GM18861 (cell line): ENCODE measurements around the gene TSPAN2.

Experiments
- ATAC-seq: cut with Tn5 transposase; IDR thresholded peaks from one replicate; pipeline ENCODE4 v1.9.1; 2021; ENCODE audit not compliant: unreplicated experiment

Gene TSPAN2

GRCh38 chr1:115076384-115076915 is 12.9 kb downstream of the TSPAN2 start:
- ATAC-seq, result no peak

DNA sequence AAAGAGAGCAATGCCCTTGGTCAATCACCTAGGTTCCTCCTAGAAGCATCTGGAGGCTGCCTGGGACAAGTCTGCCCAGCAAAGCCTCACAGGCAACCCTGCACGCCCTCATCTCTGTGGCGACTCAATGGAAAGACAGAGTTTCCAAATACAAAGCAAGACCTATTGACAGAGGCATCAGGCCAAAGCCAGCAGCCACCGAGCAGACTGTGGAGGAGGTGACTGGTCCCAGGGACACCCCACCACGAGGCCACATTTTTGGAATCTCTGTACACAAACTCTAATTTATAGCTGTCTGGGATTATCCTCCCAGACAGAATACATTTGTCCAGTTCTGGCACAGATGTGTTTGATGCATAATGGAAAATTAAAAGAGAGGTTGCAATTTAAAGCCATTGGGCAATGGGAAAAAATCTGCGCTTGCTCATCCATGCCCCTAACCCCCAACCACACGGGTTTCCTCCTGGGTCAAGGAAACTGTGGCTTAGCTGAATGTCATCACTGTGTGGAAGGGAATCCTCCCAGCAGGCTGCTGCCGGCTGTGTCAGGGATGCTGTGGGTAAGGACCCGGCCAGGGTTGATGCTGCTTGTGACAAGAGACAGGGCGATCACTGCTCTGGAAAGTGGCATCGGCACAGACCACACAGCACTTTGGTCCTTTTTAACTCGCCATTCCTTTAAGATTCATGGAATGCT is 14.3 kb downstream of the TSPAN2 start:
- ATAC-seq, result no peak

- ATAC-seq, result no peak
Observed at GRCh38 chr1:115073298-115074087, 15.8 kb downstream of the TSPAN2 start.

DNA sequence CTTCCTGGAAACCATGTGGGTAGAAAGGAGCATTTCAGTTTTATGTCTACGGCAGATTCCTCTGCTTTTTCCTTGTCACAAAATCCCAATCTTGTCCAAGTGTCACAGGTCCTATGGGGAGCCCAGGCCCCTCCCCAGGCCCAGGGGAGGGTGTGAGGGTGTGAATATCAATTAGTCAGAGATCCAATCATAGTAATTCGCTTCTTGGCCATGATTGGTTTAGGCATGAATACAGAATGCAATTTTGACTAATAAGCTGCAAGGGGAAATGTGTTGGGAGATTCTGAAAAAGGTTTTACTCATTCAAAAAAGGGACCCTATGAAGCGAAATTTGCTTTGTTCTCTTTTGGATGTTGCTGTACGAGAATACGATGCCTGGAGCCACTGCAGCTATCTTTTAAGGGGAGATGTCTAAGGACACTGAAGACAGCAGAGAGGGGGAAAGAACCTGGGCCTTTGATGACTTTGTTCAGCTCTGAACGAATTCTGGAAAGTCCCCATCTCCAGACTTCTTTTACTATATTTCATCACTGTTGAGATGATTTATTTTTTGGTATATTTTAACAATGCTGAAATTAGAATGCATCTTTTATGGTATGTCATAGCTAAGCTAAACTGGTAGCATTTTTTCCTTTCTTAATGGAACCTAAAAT is 18.2 kb downstream of the TSPAN2 start:
- ATAC-seq, result no peak

DNA sequence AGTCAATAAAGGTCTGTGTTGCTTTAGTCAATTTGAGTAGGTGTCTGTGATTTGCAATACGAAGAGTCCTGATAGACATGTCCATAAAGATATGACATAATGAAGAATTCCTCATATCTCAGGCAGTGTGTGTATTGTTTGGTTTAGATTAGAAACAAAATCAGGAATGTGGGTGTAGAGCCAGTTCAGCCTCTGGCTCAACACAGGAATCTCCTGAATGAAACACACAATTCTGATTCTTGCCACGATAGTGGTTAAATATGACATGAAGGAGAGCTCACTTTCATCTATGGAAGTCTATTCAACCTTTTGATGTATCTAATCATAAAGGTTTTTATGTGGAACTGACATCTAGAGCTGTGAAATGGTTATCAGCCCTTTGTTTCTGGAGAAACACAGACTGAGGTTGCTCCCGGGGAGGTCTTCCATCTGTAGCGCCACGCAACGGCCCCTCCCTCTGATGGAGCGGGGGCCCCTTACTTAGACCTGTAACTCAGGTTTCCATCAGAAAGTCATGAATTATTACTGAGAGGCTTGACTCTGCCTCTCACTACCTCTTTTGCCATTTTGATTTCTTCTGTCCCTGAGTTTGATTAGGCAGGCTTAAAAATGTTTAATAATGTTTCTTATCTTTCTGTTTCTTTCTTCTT is 19.5 kb downstream of the TSPAN2 start:
- no peak for ATAC-seq

- no peak for ATAC-seq
Observed at GRCh38 chr1:115068826-115069585, 20.3 kb downstream of the TSPAN2 start.

- no peak for ATAC-seq
Observed at GRCh38 chr1:115067161-115067859, 22.0 kb downstream of the TSPAN2 start.

GRCh38 chr1:115065021-115065420 is 24.3 kb downstream of the TSPAN2 start:
- no peak for ATAC-seq

- ATAC-seq, result no peak
Observed at GRCh38 chr1:115064461-115064860, 24.8 kb downstream of the TSPAN2 start.

GRCh38 chr1:115063228-115063901 is 25.9 kb downstream of the TSPAN2 start:
- peak; percentile 50 for ATAC-seq

GRCh38 chr1:115062542-115063004 is 26.7 kb downstream of the TSPAN2 start:
- ATAC-seq, result peak; percentile 73

GRCh38 chr1:115060501-115060900 is 28.8 kb downstream of the TSPAN2 start:
- no peak for ATAC-seq

GRCh38 chr1:115059316-115059715 is 30.0 kb downstream of the TSPAN2 start:
- no peak for ATAC-seq

DNA sequence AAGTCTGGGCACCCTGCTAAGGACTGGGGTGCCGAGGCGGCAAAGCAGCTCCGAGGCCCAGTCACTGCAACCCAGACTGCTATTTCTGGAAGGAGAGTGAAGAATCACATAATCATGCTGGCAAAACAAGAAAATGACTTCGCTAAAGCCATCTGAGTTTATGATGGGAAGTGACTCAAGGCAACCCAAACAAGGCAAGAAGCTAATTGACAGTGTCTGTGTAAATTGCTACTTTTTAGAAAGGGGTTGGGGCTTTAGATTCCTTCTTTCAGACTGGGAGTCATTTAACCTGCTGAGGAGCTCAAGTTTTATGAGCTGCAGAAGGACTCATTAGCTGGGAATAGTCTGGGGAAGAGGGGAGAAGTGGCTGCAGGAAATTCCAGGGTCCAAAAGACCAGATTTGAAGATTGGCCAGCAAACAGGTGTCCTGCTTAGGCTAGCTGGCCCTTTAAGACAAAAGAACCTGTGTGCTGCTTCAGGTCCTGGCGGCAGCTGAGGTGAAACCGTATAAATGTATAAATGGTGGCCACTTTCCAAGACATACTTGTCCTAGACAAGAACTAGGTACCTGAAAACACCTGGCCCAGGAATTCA is 31.5 kb downstream of the TSPAN2 start:
- no peak for ATAC-seq

DNA sequence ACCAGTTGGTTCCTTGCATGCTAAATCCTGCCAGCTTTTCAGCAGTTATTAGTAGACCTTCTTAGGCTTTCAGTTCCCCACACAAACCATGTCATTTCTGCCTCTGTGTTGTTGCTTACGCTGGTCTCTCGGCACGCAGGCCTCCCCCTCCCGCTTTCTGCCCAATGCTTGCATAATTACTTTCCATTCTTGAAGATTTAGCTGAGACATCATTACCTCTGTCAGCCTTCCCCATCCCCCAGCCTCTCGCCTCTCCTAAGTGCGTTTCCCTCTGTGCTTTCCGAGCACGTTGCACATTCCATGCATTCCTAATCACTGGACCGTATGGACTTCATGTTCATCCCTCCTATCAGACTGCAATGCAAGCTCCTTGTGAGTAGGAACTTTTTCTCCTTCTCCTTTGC is 32.9 kb downstream of the TSPAN2 start:
- no peak for ATAC-seq

GRCh38 chr1:115052454-115053083 is 36.7 kb downstream of the TSPAN2 start:
- peak; percentile 91 for ATAC-seq

DNA sequence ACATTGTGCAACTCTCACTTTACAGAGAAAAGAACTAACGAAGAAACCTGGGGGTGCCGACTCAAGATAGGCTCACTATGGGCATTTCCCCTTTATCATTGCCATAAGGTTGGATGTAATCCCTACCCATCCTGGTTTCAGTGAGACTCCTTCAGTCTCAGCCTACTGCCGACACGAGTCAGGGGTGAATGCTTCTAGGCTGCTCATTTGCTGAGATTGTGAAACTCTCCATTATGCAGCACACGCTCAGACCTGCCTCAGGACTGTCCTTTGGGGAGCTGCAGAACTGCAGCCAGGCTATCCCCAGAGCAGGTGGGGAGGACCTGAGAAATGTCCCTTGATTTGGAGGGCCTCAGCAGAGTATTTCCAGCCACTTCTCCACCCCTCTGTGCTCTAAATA is 37.5 kb downstream of the TSPAN2 start:
- ATAC-seq, result no peak

- ATAC-seq, result no peak
Observed at GRCh38 chr1:115046751-115047150, 42.6 kb downstream of the TSPAN2 start.
